Astrocyte (in vitro differentiated cells and primary cell): ENCODE measurements around the gene PBX1. TPM values are rescaled to one million over a fixed set of nuclear protein-coding genes. Genes with fewer than 3 reads are reported as not detected.
A peak's percentile ranks its signal among the peaks of the same experiment; 100 is the strongest.

ENCODE experiments used
- DNase-seq: peaks from one replicate; pipeline ENCODE4 v3.0.0-alpha.2; 2010; ENCODE audit warnings: low read depth
- FAIRE-seq: peaks from 2 replicates; lab custom pipeline; 2011; peaks lifted over from hg19 to GRCh38; lab: Jason Lieb, UNC
- H2AFZ ChIP-seq: 2 replicates; pipeline ENCODE4 v1.6.0; 2012; ENCODE audit warnings: low read depth, low read length, inconsistent platforms
- H3K27ac ChIP-seq: 2 replicates; pipeline ENCODE4 v1.5.1; 2011; ENCODE audit warnings: low read depth, low read length, inconsistent platforms
- H3K27me3 ChIP-seq: 2 replicates; pipeline ENCODE4 v1.6.0; 2011; ENCODE audit warnings: low read length, inconsistent platforms; ENCODE audit not compliant: insufficient read depth
- H3K36me3 ChIP-seq: 2 replicates; pipeline ENCODE4 v1.5.1; 2011; ENCODE audit warnings: low read length, inconsistent platforms; ENCODE audit not compliant: insufficient read depth
- H3K4me1 ChIP-seq: 2 replicates; pipeline ENCODE4 v1.5.1; 2011; ENCODE audit warnings: low read length, inconsistent platforms; ENCODE audit not compliant: insufficient read depth
- H3K4me2 ChIP-seq: 2 replicates; pipeline ENCODE4 v1.6.0; 2012; ENCODE audit warnings: low read length, inconsistent platforms
- H3K4me3 ChIP-seq: 2 replicates; pipeline ENCODE4 v1.5.1; 2011; ENCODE audit warnings: low read depth, mild to moderate bottlenecking, low read length, inconsistent platforms; ENCODE audit not compliant: insufficient read depth
- H3K79me2 ChIP-seq: 2 replicates; pipeline ENCODE4 v1.6.0; 2012; ENCODE audit warnings: mild to moderate bottlenecking, low read length, inconsistent platforms; ENCODE audit not compliant: insufficient read depth
- H3K9ac ChIP-seq: 2 replicates; pipeline ENCODE4 v1.6.0; 2012; ENCODE audit warnings: mild to moderate bottlenecking, low read length, inconsistent platforms
- H3K9me3 ChIP-seq: 2 replicates; pipeline ENCODE4 v1.5.1; 2012; ENCODE audit warnings: low read depth, mild to moderate bottlenecking, low read length, inconsistent platforms; ENCODE audit not compliant: insufficient read depth
- H4K20me1 ChIP-seq: 2 replicates; pipeline ENCODE4 v1.6.0; 2012; ENCODE audit warnings: low read length, inconsistent platforms; ENCODE audit not compliant: insufficient read depth
- H3K27ac Mint-ChIP-seq: one replicate; pipeline ENCODE4 v1.8.0; 2021; ENCODE audit warnings: mild to moderate bottlenecking, mixed read lengths; ENCODE audit not compliant: unreplicated experiment
- H3K27me3 Mint-ChIP-seq: one replicate; pipeline ENCODE4 v1.8.0; 2021; ENCODE audit warnings: low read depth, mixed read lengths; ENCODE audit not compliant: unreplicated experiment
- H3K36me3 Mint-ChIP-seq: one replicate; pipeline ENCODE4 v1.8.0; 2021; ENCODE audit warnings: low read depth, mixed read lengths; ENCODE audit not compliant: unreplicated experiment
- H3K4me1 Mint-ChIP-seq: one replicate; pipeline ENCODE4 v1.8.0; 2021; ENCODE audit warnings: low read depth, mixed read lengths; ENCODE audit not compliant: unreplicated experiment
- H3K4me3 Mint-ChIP-seq: one replicate; pipeline ENCODE4 v1.8.0; 2021; ENCODE audit warnings: mild to moderate bottlenecking, moderate library complexity, mixed read lengths; ENCODE audit not compliant: unreplicated experiment
- H3K9me3 Mint-ChIP-seq: one replicate; pipeline ENCODE4 v1.8.0; 2021; ENCODE audit warnings: mild to moderate bottlenecking, mixed read lengths; ENCODE audit not compliant: unreplicated experiment
- EZH2 ChIP-seq: IDR thresholded peaks from 2 replicates; pipeline ENCODE4 v1.6.1; 2012; ENCODE audit warnings: mild to moderate bottlenecking, low read length, inconsistent platforms; ENCODE audit not compliant: insufficient read depth
- total RNA-seq: library from RNA; stranded (reverse); gene quantifications from 2 replicates; pipeline ENCODE4 v1.2.1, GENCODE V29; 2021
- TF ChIP-seq, protein P1 (sequence below): IDR thresholded peaks from 2 replicates; pipeline ENCODE4 v1.5.1; 2011; ENCODE audit warnings: low read depth, mild to moderate bottlenecking, inconsistent platforms, low read length, moderate library complexity; ENCODE audit not compliant: insufficient read depth

The PBX1 gene
- total RNA-seq, 1 donor from 2014 or later, result 37.2 TPM

DNA sequence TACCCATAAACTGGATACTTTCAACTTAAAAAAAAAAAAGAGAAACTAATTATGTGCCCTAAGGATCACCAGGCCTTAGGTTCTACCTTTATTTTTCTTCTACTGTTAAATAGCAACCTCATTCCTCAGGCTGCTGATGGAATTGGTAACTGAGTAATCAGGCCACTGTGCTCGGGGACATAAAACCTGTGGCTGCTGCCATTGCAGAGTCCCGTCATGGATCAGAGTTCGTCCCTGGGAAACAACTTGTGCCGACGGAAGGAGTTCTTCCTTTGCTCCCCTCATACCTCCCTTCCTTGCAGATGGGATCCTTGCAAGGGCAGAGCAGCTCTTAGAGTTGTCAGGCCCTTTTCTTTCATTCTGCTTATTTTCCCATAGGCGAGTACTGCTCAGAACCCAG is 123.6 kb downstream of the PBX1 start:
- H3K4me3 ChIP-seq, result no peak overlapping the region
- DNase-seq (no peak), FAIRE-seq (no peak)
- H3K79me2 ChIP-seq, result no peaks in the 10 kb centered on the region
- TF ChIP-seq EZH2, result no peak
- TF ChIP-seq, protein P1, sequence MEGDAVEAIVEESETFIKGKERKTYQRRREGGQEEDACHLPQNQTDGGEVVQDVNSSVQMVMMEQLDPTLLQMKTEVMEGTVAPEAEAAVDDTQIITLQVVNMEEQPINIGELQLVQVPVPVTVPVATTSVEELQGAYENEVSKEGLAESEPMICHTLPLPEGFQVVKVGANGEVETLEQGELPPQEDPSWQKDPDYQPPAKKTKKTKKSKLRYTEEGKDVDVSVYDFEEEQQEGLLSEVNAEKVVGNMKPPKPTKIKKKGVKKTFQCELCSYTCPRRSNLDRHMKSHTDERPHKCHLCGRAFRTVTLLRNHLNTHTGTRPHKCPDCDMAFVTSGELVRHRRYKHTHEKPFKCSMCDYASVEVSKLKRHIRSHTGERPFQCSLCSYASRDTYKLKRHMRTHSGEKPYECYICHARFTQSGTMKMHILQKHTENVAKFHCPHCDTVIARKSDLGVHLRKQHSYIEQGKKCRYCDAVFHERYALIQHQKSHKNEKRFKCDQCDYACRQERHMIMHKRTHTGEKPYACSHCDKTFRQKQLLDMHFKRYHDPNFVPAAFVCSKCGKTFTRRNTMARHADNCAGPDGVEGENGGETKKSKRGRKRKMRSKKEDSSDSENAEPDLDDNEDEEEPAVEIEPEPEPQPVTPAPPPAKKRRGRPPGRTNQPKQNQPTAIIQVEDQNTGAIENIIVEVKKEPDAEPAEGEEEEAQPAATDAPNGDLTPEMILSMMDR, result no peak
- no peaks in the 10 kb centered on the region for H3K9me3 ChIP-seq
- Mint-ChIP-seq H3K9me3 (no peaks in the 10 kb centered on the region), H3K4me1 (peaks cover 5% of the 10 kb centered on the region), H3K27me3 (no peaks in the 10 kb centered on the region), H3K36me3 (peaks cover 3% of the 10 kb centered on the region), H3K4me3 (no peak overlapping the region), H3K27ac (no peak overlapping the region)
- H4K20me1 ChIP-seq, result no peaks in the 10 kb centered on the region
- peaks cover 2% of the 10 kb centered on the region for H3K36me3 ChIP-seq
- no peaks in the 10 kb centered on the region for H3K27me3 ChIP-seq
- no peak overlapping the region for H3K4me2 ChIP-seq
- H3K4me1 ChIP-seq, result no peaks in the 10 kb centered on the region
- no peak overlapping the region for H2AFZ ChIP-seq
- no peak overlapping the region for H3K9ac ChIP-seq
- no peak overlapping the region for H3K27ac ChIP-seq

DNA sequence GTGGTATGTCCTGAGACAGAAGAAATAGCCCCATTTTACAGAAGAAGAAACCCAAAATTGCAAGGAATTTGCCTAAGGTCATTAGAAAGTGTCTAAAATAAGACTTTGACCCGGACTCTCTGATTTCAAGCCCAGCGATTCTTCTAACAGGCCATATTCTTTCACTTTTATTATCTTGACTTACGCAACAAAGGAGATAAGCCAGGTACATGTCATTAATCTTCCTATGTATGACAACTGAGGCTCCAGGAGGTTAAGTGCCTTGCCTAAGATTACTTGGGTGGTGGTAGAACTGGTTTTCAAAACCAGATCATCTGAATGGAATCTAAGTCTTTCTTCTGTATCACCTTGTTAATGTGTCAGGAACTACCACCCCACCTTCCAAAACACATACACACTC is 124.3 kb downstream of the PBX1 start:
- FAIRE-seq, result no peak

More for the DNA sequence above, 124.3 kb downstream of the PBX1 start:
- H3K9me3 Mint-ChIP-seq, result no peaks in the 10 kb centered on the region
- TF ChIP-seq, protein P1, result no peak
- no peaks in the 10 kb centered on the region for H3K27me3 Mint-ChIP-seq
- H3K4me1 Mint-ChIP-seq, result peaks cover 5% of the 10 kb centered on the region
- Histone ChIP-seq H3K9me3 (no peaks in the 10 kb centered on the region), H3K4me1 (no peaks in the 10 kb centered on the region), H2AFZ (no peak overlapping the region), H3K9ac (no peak overlapping the region), H3K79me2 (no peaks in the 10 kb centered on the region), H3K4me2 (no peak overlapping the region), H3K36me3 (peaks cover 2% of the 10 kb centered on the region), H3K4me3 (no peak overlapping the region), H3K27me3 (no peaks in the 10 kb centered on the region), H4K20me1 (no peaks in the 10 kb centered on the region), H3K27ac (no peak overlapping the region)
- H3K27ac Mint-ChIP-seq, result no peak overlapping the region
- H3K36me3 Mint-ChIP-seq, result peaks cover 3% of the 10 kb centered on the region
- no peak overlapping the region for H3K4me3 Mint-ChIP-seq
- peak; percentile 29 for DNase-seq
